H7 (cell line): ENCODE measurements around the gene GNB3. TPM values are rescaled to one million over a fixed set of nuclear protein-coding genes. Genes with fewer than 3 reads are reported as not detected.

Source experiments
- DNase-seq: peaks from one replicate; pipeline ENCODE4 v3.0.0; 2012
- H3K27me3 ChIP-seq: 2 replicates; pipeline ENCODE4 v1.6.0; 2011; ENCODE audit warnings: mild to moderate bottlenecking, low read length; ENCODE audit not compliant: control insufficient read depth, insufficient read depth
- H3K36me3 ChIP-seq: replicated peaks from 2 replicates; pipeline ENCODE4 v1.5.1; 2011; ENCODE audit warnings: low read length; ENCODE audit not compliant: control insufficient read depth, insufficient read depth
- H3K4me3 ChIP-seq: 2 replicates; pipeline ENCODE4 v1.5.1; 2011; ENCODE audit warnings: low read depth, mild to moderate bottlenecking, control low read depth, low read length, moderate library complexity; ENCODE audit not compliant: insufficient read depth
- total RNA-seq: library from RNA; depleted of rRNA; stranded (reverse); fragments of >200 nt; shearing (Covaris generic); gene quantifications from 2 replicates; pipeline ENCODE4 v1.2.3, GENCODE V29; 2014

GNB3 gene
- total RNA-seq, 1 experiment from 2014 or later = 1.5 TPM

DNA sequence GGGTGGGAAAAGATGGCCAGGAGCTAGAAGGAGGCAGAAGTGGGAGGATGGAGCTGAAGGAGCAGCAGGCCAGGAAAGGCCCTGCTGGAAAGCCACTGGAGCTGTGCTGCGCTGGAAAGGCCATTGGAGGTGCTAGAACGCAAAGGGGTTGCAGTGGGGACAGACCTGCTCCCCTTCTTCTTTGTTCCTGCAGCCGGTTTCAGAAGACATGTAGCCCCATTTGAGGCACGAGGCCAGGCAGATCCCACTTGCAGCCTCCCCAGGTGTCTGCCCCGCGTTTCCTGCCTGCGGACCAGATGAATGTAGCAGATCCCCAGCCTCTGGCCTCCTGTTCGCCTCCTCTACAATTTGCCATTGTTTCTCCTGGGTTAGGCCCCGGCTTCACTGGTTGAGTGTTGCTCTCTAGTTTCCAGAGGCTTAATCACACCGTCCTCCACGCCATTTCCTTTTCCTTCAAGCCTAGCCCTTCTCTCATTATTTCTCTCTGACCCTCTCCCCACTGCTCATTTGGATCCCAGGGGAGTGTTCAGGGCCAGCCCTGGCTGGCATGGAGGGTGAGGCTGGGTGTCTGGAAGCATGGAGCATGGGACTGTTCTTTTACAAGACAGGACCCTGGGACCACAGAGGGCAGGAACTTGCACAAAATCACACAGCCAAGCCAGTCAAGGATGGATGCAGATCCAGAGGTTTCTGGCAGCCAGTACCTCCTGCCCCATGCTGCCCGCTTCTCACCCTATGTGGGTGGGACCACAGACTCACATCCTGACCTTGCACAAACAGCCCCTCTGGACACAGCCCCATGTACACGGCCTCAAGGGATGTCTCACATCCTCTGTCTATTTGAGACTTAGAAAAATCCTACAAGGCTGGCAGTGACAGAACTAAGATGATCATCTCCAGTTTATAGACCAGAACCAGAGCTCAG, 21.4 kb upstream of the GNB3 start:
- Histone ChIP-seq H3K4me3 (no peak overlapping the region), H3K27me3 (peaks cover 44% of the 10 kb centered on the region), H3K36me3 (no peaks in the 10 kb centered on the region)
- peak; percentile 52 for DNase-seq

GRCh38 chr12:6820166-6820565, 20.6 kb upstream of the GNB3 start:
- H3K36me3 ChIP-seq = no peaks in the 10 kb centered on the region
- peaks cover 48% of the 10 kb centered on the region for H3K27me3 ChIP-seq
- no peak overlapping the region for H3K4me3 ChIP-seq
- peak; percentile 31 for DNase-seq

DNA sequence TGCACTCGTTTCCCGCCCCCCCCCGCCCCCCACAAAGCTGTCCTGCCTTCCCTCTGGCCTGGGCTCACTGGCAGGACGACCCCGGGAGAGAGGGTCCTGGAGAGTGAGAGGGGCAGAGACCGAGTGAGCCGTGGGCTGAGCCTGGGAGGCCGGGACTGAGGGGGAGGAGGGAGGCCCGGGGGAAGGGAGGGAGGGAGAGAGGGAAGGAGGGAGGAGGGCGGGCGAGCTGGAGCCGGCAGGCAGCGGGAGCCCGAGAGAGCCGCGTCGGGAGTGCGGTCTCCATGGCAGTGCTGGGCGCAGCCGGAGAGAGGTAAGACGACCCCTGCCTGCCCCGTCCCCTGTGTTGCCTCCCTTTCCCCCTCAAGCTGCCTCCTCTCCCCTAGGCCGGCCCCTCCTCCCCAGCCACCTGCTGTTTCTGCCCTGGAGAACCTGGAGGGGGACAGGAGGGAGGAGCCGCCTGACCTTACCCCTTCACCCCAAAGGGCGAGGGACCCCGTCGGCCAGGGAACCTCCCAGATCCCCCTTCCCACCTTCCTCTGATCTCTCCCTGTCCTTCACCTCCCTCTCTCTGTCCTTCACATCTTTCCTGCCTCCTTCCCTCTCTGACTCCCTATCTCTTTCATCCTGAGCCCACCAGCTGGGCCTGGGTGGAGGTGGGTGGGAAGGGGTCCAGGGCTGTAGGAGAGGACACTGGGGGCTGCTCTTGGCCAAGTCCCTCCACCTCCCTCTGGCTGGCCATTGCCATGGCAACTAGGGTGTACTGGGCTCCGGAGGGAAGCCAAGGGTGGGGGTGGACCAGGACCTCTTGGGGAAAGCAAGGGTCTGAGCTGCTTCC, 18.9 kb upstream of the GNB3 start, which contains the start of gene GPR162:
GPR162 (plus strand) TSS at position 231 of the 835 bp plus-strand sequence. CDS start 2,078 bp downstream, outside the sequence.
- Histone ChIP-seq H3K4me3 (peak within 1 kb of the TSS; percentile 69), H3K27me3 (peaks cover 62% of the 10 kb centered on the region), H3K36me3 (no peaks in the 10 kb centered on the region)
- peak; percentile 95 for DNase-seq

DNA sequence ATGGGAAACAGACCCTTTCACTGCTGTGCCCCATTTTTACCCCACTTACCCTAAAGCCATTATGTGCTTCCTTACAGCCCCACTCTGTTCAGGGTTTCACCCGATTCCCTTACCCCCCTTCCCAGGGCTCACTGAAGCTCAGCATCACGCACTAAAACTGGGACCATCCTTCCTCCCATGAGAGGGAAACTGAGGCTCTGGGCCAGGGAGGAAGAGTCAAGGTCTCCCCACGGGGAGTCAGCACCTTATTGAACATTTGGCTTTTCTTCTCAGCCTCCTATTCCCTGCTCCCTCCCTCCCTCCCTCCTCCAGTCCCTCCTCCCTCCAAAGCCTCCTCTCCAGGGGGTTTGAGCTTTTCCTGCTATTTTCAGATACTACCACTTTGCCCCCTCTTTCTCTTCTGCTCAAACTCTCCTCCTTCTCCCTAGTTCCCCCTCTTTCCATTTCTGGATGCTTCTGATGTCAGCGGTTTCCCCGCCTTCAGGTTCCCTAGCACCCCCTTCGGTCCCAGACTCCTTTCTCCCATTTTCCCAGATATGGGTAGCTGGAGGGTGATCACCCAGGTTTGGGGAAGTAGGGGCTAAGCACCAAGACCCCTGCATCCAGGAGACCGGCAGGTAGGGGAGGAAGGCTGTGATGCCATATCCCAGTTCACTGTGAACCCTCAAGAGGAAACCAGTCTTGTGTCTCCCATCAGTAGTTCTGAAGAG, 18.1 kb upstream of the GNB3 start:
- Histone ChIP-seq H3K27me3 (peaks cover 66% of the 10 kb centered on the region), H3K36me3 (no peaks in the 10 kb centered on the region), H3K4me3 (peak overlapping the region; percentile 69)
- peak; percentile 40 for DNase-seq

DNA sequence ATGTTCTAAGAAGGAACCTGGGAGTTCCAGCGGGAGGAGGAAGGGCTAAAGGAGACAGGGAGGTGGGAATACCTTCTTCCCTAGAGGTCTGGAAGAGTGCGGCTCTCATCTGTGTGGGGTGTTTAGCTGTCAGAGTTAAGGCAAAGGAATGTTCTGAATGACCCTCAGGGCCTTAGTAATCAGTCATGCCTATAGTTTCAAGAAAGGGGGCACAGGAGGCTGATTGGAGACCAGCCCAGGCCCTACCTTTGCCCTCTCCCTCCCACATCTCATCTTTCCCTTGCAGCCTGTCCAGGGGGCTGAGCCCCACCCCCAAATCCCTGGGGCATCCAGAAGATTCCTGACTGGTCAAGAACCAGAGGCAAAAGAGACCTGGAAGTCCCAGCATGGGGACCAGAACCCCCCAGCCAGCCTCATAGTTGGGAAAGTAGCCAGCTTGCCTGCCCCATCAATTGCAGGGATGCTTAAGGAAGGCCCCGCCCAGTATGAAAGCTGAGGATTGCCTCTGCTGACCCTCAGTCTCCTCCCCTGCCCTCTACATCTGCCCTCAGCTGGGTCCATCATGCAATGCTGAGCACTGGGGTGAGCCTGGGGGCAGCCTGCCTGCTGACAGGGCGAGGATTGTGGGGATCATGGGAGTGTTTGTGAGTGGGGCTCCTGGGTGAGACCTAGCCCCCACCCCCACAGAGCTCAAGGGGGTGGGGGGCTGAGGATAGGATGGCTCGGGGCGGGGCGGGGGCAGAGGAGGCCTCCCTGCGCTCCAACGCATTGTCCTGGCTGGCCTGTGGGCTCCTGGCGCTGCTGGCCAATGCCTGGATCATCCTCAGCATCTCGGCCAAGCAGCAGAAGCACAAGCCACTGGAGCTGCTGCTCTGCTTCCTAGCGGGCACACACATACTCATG, 17.3 kb upstream of the GNB3 start:
- peak; percentile 53 for DNase-seq
- peaks cover 66% of the 10 kb centered on the region for H3K27me3 ChIP-seq
- no peaks in the 10 kb centered on the region for H3K36me3 ChIP-seq
- H3K4me3 ChIP-seq = no peak overlapping the region

- Histone ChIP-seq H3K4me3 (no peak overlapping the region), H3K36me3 (no peaks in the 10 kb centered on the region), H3K27me3 (peaks cover 66% of the 10 kb centered on the region)
- DNase-seq = peak; percentile 45
These were observed 16.5 kb upstream of the GNB3 start for GRCh38 chr12:6824085-6824775.

GRCh38 chr12:6824901-6825381, 15.8 kb upstream of the GNB3 start:
- DNase-seq = peak; percentile 67
- Histone ChIP-seq H3K4me3 (peak overlapping the region; percentile 57), H3K27me3 (peaks cover 62% of the 10 kb centered on the region), H3K36me3 (no peaks in the 10 kb centered on the region)

- Histone ChIP-seq H3K36me3 (peaks cover 1% of the 10 kb centered on the region; the same call in 1 of the 2 replicates), H3K4me3 (peak overlapping the region; percentile 57), H3K27me3 (peaks cover 55% of the 10 kb centered on the region)
- peak; percentile 96 for DNase-seq
These were observed 15.2 kb upstream of the GNB3 start for GRCh38 chr12:6825398-6826124.

- DNase-seq = peak; percentile 53
- Histone ChIP-seq H3K27me3 (peaks cover 53% of the 10 kb centered on the region), H3K4me3 (no peak overlapping the region), H3K36me3 (peaks cover 6% of the 10 kb centered on the region; the same call in 1 of the 2 replicates)
These were observed 14.5 kb upstream of the GNB3 start for GRCh38 chr12:6826125-6826733.

GRCh38 chr12:6826734-6827436, 13.8 kb upstream of the GNB3 start:
- Histone ChIP-seq H3K36me3 (peaks cover 13% of the 10 kb centered on the region), H3K27me3 (peaks cover 52% of the 10 kb centered on the region), H3K4me3 (no peak overlapping the region)
- peak; percentile 63 for DNase-seq

DNA sequence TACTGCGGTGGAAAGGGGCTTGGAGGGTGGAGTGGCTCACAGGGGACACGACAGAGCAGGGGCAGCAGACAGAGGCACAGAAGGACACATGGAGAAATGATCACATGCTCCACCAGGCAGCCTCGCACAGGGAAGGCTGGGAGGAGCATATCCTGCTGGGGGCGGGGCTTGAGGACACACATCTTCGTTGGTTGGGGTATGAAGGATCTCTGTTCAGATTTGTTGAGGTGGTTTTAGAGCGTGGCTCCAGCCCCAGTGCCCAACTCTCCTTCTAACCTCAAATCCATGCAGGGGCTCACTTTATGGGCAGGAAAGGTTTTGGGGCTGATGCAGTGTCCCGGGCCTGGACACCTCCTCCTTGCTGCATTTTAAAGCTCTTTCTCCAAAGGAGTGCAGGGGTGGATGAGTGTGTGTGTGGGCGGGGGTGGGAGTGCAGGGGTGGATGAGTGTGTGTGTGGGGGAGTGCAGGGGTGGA, 13.3 kb upstream of the GNB3 start:
- DNase-seq = peak; percentile 94
- peaks cover 46% of the 10 kb centered on the region for H3K27me3 ChIP-seq
- H3K36me3 ChIP-seq = peaks cover 16% of the 10 kb centered on the region
- H3K4me3 ChIP-seq = peak overlapping the region; percentile 28
